Astrocyte of the spinal cord (primary cell): ENCODE measurements around the gene SLMAP.
A peak's percentile ranks its signal among the peaks of the same experiment; 100 is the strongest.

ENCODE experiments used
- DNase-seq: peaks from one replicate; pipeline ENCODE4 v3.0.0; 2011; ENCODE audit warnings: low read depth, low spot score
- H3K4me3 ChIP-seq: 2 replicates; pipeline ENCODE4 v1.5.1; 2011; ENCODE audit warnings: low read depth, mild to moderate bottlenecking, low read length, moderate library complexity
- CTCF ChIP-seq: IDR thresholded peaks from 2 replicates; pipeline ENCODE4 v1.5.1; 2012; ENCODE audit warnings: low read depth, mild to moderate bottlenecking, low read length, inconsistent platforms
- in situ Hi-C: cut with HindIII; loops from 2 replicates; pipeline ENCODE4 v1.10.0; 2017; ENCODE audit warnings: low sequenced_read_pairs

SLMAP gene

DNA sequence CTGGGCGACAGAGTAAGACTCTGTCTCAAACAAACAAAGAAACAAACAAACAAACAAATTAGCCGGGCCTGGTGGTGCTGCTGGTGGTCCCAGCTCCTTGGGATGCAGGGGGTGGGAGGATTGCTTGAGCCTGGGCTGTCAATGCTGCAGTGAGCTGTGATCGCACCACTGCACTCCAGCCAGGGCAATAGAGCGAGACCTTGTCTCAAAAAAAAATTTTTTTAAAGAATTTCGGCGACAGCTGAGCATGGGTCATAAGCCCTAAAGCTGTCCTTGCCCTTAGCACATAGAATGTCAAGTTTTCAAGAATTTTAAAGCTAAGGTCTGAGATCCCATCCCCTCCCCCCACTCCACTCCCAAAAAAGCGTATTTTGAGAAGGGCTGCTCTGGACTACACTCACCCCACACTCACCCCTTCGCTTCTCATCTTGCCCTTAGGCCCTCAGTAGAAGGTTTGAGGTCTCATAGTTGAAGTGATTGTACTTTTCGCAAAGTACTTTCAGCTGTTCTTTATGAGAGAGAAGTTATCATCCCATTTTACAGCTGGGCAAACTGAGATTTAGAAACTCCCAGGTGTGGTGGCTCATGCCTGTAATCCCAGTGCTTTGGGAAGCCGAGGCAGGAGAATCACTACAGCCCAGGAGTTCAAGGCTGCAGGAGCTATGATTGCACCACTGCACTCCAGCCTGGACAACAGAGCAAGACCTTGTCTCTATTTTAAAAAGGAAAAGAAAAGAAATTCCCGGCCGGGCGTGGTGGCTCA is 217.8 kb downstream of the SLMAP start:
- TF ChIP-seq CTCF = no peak
- in situ Hi-C loops = no loop called here
- DNase-seq = no peak
- no peak overlapping the region for H3K4me3 ChIP-seq

- in situ Hi-C loops = no loop called here
- DNase-seq = peak; percentile 85
- no peak for TF ChIP-seq CTCF
- H3K4me3 ChIP-seq = no peak overlapping the region
Measured at GRCh38 chr3:57974796-57975388, 218.8 kb downstream of the SLMAP start.

DNA sequence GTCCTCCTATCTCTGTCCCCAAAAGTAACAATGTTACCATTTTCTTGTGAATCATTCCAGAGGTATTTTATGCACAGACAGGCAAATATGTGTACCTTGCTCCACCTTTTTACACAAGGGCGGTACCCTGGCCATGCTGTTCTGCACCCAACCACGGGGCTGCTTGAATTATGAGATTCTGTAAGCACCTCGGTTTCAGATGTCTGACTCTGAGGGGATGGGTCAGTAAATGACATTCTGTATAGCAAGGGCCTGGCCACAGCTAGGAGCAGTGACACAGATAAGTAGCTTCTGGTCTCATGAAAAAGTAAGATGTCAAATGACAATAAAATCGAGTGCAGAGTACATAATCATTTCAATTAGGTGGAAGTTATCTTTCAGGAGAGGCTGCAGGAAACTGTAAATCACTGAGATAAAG is 221.7 kb downstream of the SLMAP start:
- in situ Hi-C loops = no loop called here
- no peak for TF ChIP-seq CTCF
- no peak for DNase-seq
- no peak overlapping the region for H3K4me3 ChIP-seq

DNA sequence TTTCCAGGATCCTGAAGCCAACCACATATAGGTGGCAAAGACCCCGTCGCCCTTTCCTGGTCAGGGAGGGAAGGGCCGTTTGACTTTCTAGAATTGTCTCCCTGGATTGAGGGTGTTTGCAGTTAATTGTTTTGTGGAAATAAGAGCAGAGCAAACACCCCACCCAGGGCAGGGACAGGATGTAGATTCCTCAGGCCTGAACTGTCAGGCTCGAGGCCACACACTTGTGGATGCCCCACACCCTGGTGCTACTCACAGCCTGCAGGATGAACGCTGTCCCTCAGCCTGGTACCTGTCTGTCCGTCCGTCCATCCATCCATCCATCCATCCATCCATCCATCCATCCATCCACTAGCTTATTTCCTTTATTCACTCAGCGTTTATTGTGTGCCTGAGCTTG is 222.2 kb downstream of the SLMAP start:
- H3K4me3 ChIP-seq = no peak overlapping the region
- DNase-seq = no peak
- in situ Hi-C loops = no loop called here
- TF ChIP-seq CTCF = no peak
